HG03159 (cell line): Measurements from ENCODE around the gene CLMN.

Experiments used
- ATAC-seq: cut with Tn5 transposase; IDR thresholded peaks from one replicate; pipeline ENCODE4 v1.9.1; 2021; ENCODE audit warnings: mild to moderate bottlenecking, moderate library complexity; ENCODE audit not compliant: unreplicated experiment

CLMN gene

GRCh38 chr14:95174184-95174792 lies 145.4 kb downstream of the CLMN start:
- no peak for ATAC-seq

- ATAC-seq = no peak
These were observed 146.2 kb downstream of the CLMN start for GRCh38 chr14:95173518-95173917.

GRCh38 chr14:95167177-95167576 lies 152.5 kb downstream of the CLMN start:
- no peak for ATAC-seq

- no peak for ATAC-seq
These were observed 154.2 kb downstream of the CLMN start for GRCh38 chr14:95165517-95165916.

- ATAC-seq = no peak
These were observed 155.2 kb downstream of the CLMN start for GRCh38 chr14:95164506-95164905.

- ATAC-seq = no peak
These were observed 156.0 kb downstream of the CLMN start for GRCh38 chr14:95163666-95164065.

- ATAC-seq = no peak
These were observed 156.6 kb downstream of the CLMN start for GRCh38 chr14:95163132-95163531.

GRCh38 chr14:95162641-95163040 lies 157.1 kb downstream of the CLMN start:
- ATAC-seq = no peak

GRCh38 chr14:95157327-95158189 lies 162.2 kb downstream of the CLMN start, which contains the start of gene DICER1:
DICER1 (minus strand) TSS chr14:95157529; CDS start chr14:95133458, 24,071 bp downstream.
- ATAC-seq = peak; percentile 69

- ATAC-seq = no peak
These were observed 162.7 kb downstream of the CLMN start for GRCh38 chr14:95157048-95157326.

- peak; percentile 32 for ATAC-seq
These were observed 163.3 kb downstream of the CLMN start for GRCh38 chr14:95156161-95157047.

- ATAC-seq = no peak
These were observed 164.7 kb downstream of the CLMN start for GRCh38 chr14:95155045-95155444.

- no peak for ATAC-seq
These were observed 165.8 kb downstream of the CLMN start for GRCh38 chr14:95153866-95154265.

- no peak for ATAC-seq
These were observed 168.1 kb downstream of the CLMN start for GRCh38 chr14:95151561-95151960.

GRCh38 chr14:95150910-95151309 lies 168.8 kb downstream of the CLMN start:
- no peak for ATAC-seq

- ATAC-seq = no peak
These were observed 170.3 kb downstream of the CLMN start for GRCh38 chr14:95149441-95149840.

GRCh38 chr14:95147597-95147996 lies 172.1 kb downstream of the CLMN start:
- ATAC-seq = no peak

GRCh38 chr14:95146079-95146771 lies 173.5 kb downstream of the CLMN start:
- no peak for ATAC-seq

- no peak for ATAC-seq
These were observed 174.9 kb downstream of the CLMN start for GRCh38 chr14:95144849-95145248.

GRCh38 chr14:95143808-95144620 lies 175.7 kb downstream of the CLMN start:
- no peak for ATAC-seq
